ENCODE results near the gene YIPF6. TPM values are rescaled to one million over a fixed set of nuclear protein-coding genes. Genes with fewer than 3 reads are reported as not detected.
"Not testable (repeated sequence)": the region's sequence is repeated elsewhere in the genome, so short reads cannot be mapped to it uniquely, and the experiment has no call there.

YIPF6 gene
- total and polyA plus RNA-seq, 2 experiments from 2014 or later: 17.0 to 39.2 TPM

DNA sequence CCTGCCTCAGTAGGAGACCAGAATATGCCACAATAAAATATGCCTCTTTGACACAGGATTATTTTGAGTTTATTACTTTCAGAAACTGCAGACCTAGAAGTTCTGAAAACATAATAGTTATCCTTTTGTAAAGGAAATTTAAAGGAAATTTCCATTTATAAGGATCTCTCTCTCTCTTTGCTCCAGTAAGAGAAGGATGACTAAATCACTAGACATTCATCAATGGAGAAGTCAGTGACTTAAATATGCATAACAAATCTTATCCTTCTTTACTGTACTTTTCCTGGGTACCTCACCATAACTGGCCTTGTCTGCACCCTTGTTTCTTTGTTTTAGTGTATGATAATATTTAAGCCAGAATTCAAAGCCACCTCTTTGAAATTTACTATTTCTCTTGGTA lies 37.3 kb upstream of the YIPF6 start:
- Histone ChIP-seq H3K4me3 (no peak overlapping the region), H3K9me3 (ENCODE audit: low read depth) (no peaks in the 10 kb centered on the region), H3K27me3 (no peaks in the 10 kb centered on the region), H3K36me3 (no peaks in the 10 kb centered on the region), H3K27ac (no peak overlapping the region), H3K4me1 (ENCODE audit: low read depth) (no peaks in the 10 kb centered on the region)
- DNase-seq (ENCODE audit: low read depth in 1 of 2, low spot score in 1 of 2): no peak
- TF ChIP-seq, protein P1, sequence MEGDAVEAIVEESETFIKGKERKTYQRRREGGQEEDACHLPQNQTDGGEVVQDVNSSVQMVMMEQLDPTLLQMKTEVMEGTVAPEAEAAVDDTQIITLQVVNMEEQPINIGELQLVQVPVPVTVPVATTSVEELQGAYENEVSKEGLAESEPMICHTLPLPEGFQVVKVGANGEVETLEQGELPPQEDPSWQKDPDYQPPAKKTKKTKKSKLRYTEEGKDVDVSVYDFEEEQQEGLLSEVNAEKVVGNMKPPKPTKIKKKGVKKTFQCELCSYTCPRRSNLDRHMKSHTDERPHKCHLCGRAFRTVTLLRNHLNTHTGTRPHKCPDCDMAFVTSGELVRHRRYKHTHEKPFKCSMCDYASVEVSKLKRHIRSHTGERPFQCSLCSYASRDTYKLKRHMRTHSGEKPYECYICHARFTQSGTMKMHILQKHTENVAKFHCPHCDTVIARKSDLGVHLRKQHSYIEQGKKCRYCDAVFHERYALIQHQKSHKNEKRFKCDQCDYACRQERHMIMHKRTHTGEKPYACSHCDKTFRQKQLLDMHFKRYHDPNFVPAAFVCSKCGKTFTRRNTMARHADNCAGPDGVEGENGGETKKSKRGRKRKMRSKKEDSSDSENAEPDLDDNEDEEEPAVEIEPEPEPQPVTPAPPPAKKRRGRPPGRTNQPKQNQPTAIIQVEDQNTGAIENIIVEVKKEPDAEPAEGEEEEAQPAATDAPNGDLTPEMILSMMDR (IDR thresholded peaks at IDR 0.05; ENCODE audit: low read depth, low read length): no peak

DNA sequence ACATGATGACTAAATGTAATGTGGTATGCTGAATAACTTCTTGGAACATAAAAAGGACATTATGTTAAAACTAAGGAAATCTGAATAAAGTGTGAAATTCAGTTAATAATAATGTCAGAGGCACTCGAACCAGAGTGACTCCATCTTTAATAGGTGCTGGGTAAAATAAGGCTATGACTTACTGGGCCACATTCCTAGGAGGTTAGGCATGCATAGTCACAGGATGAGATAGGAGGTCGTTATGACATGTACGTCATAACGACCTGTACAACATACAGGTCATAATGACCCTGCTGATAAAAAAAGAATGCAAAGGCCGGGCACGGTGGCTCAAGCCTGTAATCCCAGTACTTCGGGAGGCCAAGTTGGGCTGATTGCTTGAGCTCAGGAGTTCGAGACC lies 36.7 kb upstream of the YIPF6 start:
- H3K27ac ChIP-seq: no peak overlapping the region
- peak in 1 of 2 donors; percentile 36 for DNase-seq (ENCODE audit: low read depth in 1 of 2, low spot score in 1 of 2)

DNA sequence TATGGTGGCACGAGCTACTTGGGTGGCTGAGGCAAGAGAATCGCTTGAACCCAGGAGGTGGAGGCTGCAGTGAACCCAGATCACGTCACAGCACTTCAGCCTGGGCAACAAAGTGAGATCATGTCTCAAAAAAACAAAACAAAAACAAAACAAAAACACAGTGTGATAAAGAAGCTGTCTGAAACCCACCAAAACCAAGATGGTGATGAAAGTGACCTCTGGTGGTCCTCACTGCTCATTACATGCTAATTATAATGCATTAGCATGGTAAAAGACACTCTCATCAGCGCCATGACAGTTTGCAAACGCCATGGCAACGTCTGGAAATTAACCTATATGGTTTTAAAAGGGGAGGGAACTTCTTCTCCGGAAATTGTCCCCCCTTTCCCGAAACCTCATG lies 36.2 kb upstream of the YIPF6 start:
- Histone ChIP-seq H3K27me3 (no peaks in the 10 kb centered on the region), H3K27ac (no peak overlapping the region), H3K9me3 (ENCODE audit: low read depth) (no peaks in the 10 kb centered on the region), H3K4me3 (no peak overlapping the region), H3K4me1 (ENCODE audit: low read depth) (no peaks in the 10 kb centered on the region), H3K36me3 (no peaks in the 10 kb centered on the region)
- peak; percentile 29 to 64 for DNase-seq (ENCODE audit: low read depth in 1 of 2, low spot score in 1 of 2)
- TF ChIP-seq, protein P1 (IDR thresholded peaks at IDR 0.05; ENCODE audit: low read depth, low read length): peak; percentile 42

More for the DNA sequence above, 36.7 kb upstream of the YIPF6 start:
- Histone ChIP-seq H3K27me3 (no peaks in the 10 kb centered on the region), H3K9me3 (ENCODE audit: low read depth) (no peaks in the 10 kb centered on the region), H3K36me3 (no peaks in the 10 kb centered on the region), H3K4me3 (no peak overlapping the region), H3K4me1 (ENCODE audit: low read depth) (no peaks in the 10 kb centered on the region)
- TF ChIP-seq, protein P1 (IDR thresholded peaks at IDR 0.05; ENCODE audit: low read depth, low read length): no peak

DNA sequence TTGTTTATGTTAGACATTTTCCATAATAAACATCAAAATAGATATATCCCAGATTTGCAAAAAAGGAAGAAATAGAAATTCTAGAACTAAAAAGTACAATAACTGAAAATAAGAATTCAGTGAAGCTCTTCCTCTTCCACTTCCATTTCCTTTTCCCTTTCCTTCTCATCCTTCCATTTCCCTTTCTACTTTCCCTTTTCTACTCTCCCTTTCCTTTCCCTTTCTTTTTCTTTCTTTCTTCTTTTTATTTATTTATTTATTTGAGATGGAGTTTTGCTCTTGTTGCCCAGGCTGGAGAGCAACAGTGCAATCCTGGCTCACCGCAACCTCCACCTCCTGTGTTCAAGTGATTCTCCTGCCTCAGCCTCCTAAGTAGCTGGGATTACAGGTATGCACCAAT lies 35.0 kb upstream of the YIPF6 start:
- DNase-seq (ENCODE audit: low read depth in 1 of 2, low spot score in 1 of 2): no peak
- TF ChIP-seq, protein P1 (IDR thresholded peaks at IDR 0.05; ENCODE audit: low read depth, low read length): no peak
- Histone ChIP-seq H3K4me1 (ENCODE audit: low read depth) (no peaks in the 10 kb centered on the region), H3K27me3 (no peaks in the 10 kb centered on the region), H3K9me3 (ENCODE audit: low read depth) (no peaks in the 10 kb centered on the region), H3K27ac (no peak overlapping the region), H3K4me3 (no peak overlapping the region), H3K36me3 (no peaks in the 10 kb centered on the region)

DNA sequence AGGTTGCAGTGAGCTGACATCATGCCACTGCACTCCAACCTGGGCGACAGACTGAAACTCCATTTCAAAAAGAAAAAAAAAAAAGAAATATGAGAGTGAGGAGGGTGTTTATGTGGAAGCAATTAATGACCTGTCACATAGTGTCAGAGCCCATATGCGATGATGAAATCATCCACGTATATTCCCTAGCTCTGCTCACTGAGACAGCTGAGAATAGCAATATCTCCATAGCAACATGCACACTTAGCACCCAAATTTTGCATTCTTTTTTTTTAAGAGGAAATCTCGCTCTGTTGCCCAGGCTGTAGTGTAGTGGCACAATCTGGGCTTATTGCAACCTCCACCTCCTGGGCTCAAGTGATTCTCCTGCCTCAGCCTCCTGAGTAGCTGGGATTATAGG lies 34.1 kb upstream of the YIPF6 start:
- Histone ChIP-seq H3K9me3 (ENCODE audit: low read depth) (no peaks in the 10 kb centered on the region), H3K4me1 (ENCODE audit: low read depth) (no peaks in the 10 kb centered on the region), H3K4me3 (no peak overlapping the region), H3K36me3 (no peaks in the 10 kb centered on the region), H3K27me3 (no peaks in the 10 kb centered on the region), H3K27ac (no peak overlapping the region)
- TF ChIP-seq, protein P1 (IDR thresholded peaks at IDR 0.05; ENCODE audit: low read depth, low read length): no peak
- no peak for DNase-seq (ENCODE audit: low read depth in 1 of 2, low spot score in 1 of 2)

DNA sequence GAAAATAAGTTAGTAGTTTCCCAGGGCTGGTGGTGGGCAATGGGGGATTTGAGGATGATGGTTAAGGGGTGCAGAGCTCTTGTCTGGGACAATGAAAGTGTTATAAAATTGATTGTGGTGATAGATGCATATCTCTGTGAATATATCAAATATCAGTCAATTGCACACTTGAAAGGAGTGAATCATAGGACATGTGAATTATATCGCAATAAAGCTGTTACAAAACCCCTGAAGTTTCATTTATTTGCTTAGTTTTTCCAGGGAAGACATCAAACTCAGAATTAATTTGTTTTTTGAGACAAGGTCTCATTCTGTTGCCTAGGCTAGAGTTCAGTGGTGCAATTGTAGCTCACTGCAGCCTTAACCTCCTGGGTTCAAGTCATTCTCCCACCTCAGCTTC lies 17.9 kb upstream of the YIPF6 start:
- Histone ChIP-seq H3K9me3 (ENCODE audit: low read depth) (no peaks in the 10 kb centered on the region), H3K27ac (no peak overlapping the region), H3K36me3 (no peaks in the 10 kb centered on the region), H3K4me3 (no peak overlapping the region), H3K27me3 (no peaks in the 10 kb centered on the region), H3K4me1 (ENCODE audit: low read depth) (no peaks in the 10 kb centered on the region)
- no peak for DNase-seq (ENCODE audit: low read depth in 1 of 2, low spot score in 1 of 2)
- TF ChIP-seq, protein P1 (IDR thresholded peaks at IDR 0.05; ENCODE audit: low read depth, low read length): no peak

GRCh38 chrX:68486198-68486597 lies 12.7 kb upstream of the YIPF6 start:
- not testable (repeated sequence) for H3K9me3 ChIP-seq (ENCODE audit: low read depth); H3K27ac ChIP-seq; H3K27me3 ChIP-seq; H3K4me1 ChIP-seq (ENCODE audit: low read depth); DNase-seq (ENCODE audit: low read depth in 1 of 2, low spot score in 1 of 2); H3K36me3 ChIP-seq; H3K4me3 ChIP-seq
